Glomerular visceral epithelial cell (primary cell): Measurements from ENCODE around the gene ZNF488.

Experiments used
- DNase-seq: peaks from one replicate; pipeline ENCODE4 v3.0.0-alpha.2; 2016; ENCODE audit errors: extremely low spot score

ZNF488 gene

GRCh38 chr10:47366731-47367460 is 17.2 kb downstream of the ZNF488 start:
- no peak for DNase-seq

- no peak for DNase-seq
Observed at GRCh38 chr10:47366181-47366631, 17.9 kb downstream of the ZNF488 start.

- DNase-seq, result no peak
Observed at GRCh38 chr10:47365431-47366180, 18.5 kb downstream of the ZNF488 start.

GRCh38 chr10:47364911-47365310 is 19.2 kb downstream of the ZNF488 start:
- DNase-seq, result no peak

- no peak for DNase-seq
Observed at GRCh38 chr10:47364366-47364765, 19.7 kb downstream of the ZNF488 start.

GRCh38 chr10:47363781-47364180 is 20.3 kb downstream of the ZNF488 start:
- no peak for DNase-seq

- DNase-seq, result no peak
Observed at GRCh38 chr10:47362199-47362598, 21.9 kb downstream of the ZNF488 start.

GRCh38 chr10:47361293-47361692 is 22.8 kb downstream of the ZNF488 start:
- no peak for DNase-seq

GRCh38 chr10:47360419-47361040 is 23.6 kb downstream of the ZNF488 start:
- DNase-seq, result no peak

GRCh38 chr10:47359626-47360418 is 24.3 kb downstream of the ZNF488 start:
- no peak for DNase-seq

GRCh38 chr10:47359101-47359500 is 25.0 kb downstream of the ZNF488 start:
- DNase-seq, result no peak

- no peak for DNase-seq
Observed at GRCh38 chr10:47358457-47358856, 25.6 kb downstream of the ZNF488 start.

GRCh38 chr10:47357911-47358310 is 26.2 kb downstream of the ZNF488 start:
- DNase-seq, result no peak

- no peak for DNase-seq
Observed at GRCh38 chr10:47357131-47357582, 26.9 kb downstream of the ZNF488 start.

GRCh38 chr10:47356708-47357107 is 27.4 kb downstream of the ZNF488 start:
- no peak for DNase-seq

GRCh38 chr10:47354900-47355299 is 29.2 kb downstream of the ZNF488 start:
- no peak for DNase-seq

GRCh38 chr10:47354165-47354564 is 29.9 kb downstream of the ZNF488 start:
- peak; percentile 17 for DNase-seq

GRCh38 chr10:47353351-47353750 is 30.7 kb downstream of the ZNF488 start:
- DNase-seq, result no peak

- DNase-seq, result no peak
Observed at GRCh38 chr10:47351899-47352815, 31.9 kb downstream of the ZNF488 start.
